ENCODE results near the gene MS4A8.

MS4A8 gene

DNA sequence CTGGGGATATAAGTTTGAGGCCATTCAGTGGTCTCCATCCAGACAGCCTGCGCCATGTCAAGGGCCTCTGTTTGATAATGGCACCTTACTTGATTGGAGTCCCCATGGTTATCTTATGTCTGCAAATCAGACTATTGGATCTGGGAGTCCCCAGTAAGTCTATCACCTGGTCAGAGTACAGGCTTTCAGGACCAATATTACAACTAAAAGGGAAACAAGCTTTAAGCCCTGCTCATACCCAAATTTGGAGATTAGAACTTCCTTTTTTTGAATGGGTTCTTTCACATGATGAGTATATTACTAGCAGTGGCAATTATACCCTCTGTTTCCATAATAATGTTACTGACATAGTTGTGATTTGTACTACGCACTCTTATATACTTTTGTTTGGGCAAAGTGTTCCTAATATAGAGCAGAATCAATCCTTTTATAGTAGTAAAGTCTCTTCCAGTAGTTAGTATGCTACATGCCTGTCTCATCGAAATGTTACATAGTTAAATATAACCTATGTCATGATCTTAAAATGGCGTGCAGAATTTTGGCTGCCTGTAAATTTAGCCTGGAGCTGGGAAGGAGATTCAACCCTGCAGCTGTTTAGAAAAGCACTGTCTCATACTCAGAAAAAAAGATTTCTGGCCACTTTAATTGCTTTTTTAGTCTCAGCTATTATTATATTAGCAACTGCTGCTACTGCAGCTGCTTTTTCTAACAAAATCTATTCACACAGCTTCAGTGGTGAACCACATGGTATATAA lies 62.2 kb downstream of the MS4A8 start:
- Histone ChIP-seq H3K4me1 (ENCODE audit: insufficient read depth, low read length) (no peaks in the 10 kb centered on the region), H3K4me3 (ENCODE audit: low read length) (no peak overlapping the region), H3K9me3 (ENCODE audit: low read length) (no peaks in the 10 kb centered on the region), H3K36me3 (ENCODE audit: insufficient read depth, low read length) (no peaks in the 10 kb centered on the region), H3K27me3 (ENCODE audit: insufficient read depth, low read length) (no peaks in the 10 kb centered on the region), H2AFZ (ENCODE audit: low read depth, low read length) (no peak overlapping the region)

DNA sequence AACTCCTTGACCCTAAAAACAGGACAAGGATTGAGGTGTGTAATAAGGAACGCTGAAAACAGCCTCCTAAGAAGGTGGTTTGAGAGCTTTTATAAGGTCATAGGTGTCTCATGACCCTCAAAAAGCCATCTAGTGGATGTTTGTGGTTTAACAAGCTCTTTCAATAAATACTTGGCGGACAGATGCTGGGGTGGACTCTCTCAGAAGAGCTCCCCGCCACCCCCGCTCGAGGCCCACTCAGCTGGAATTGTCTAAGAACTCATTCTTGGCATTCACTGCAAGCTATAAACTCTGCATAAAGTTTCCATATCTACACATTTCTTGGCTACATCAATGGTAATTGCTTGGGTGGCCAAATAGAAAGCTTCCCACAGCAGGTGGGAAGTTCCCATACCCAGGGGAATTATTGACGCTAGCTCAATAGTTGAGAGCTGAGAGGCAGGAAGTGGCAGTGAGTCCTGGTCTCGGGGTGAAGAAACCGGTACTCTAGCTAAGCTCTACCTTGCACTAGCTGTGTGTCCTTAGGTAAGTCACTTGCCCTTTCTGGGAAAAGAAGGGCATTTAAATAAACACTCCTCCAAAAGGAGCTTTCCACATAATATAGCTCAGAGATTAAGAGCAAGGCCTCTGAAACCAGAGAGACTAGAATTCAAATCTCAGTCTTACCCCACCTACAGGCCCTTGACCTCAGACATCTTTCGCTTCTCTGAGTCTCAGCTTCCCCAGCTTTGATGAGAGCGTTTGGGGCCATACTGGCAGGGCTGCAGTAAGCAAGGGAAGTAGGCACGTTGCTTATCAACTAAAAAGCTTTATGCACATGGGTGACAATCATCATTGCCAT lies 63.7 kb downstream of the MS4A8 start:
- H3K36me3 ChIP-seq (ENCODE audit: insufficient read depth, low read length), result no peaks in the 10 kb centered on the region
- no peak overlapping the region for H2AFZ ChIP-seq (ENCODE audit: low read depth, low read length)
- H3K27me3 ChIP-seq (ENCODE audit: insufficient read depth, low read length), result no peaks in the 10 kb centered on the region
- no peaks in the 10 kb centered on the region for H3K4me1 ChIP-seq (ENCODE audit: insufficient read depth, low read length)
- H3K9me3 ChIP-seq (ENCODE audit: low read length), result no peaks in the 10 kb centered on the region
- no peak overlapping the region for H3K4me3 ChIP-seq (ENCODE audit: low read length)

DNA sequence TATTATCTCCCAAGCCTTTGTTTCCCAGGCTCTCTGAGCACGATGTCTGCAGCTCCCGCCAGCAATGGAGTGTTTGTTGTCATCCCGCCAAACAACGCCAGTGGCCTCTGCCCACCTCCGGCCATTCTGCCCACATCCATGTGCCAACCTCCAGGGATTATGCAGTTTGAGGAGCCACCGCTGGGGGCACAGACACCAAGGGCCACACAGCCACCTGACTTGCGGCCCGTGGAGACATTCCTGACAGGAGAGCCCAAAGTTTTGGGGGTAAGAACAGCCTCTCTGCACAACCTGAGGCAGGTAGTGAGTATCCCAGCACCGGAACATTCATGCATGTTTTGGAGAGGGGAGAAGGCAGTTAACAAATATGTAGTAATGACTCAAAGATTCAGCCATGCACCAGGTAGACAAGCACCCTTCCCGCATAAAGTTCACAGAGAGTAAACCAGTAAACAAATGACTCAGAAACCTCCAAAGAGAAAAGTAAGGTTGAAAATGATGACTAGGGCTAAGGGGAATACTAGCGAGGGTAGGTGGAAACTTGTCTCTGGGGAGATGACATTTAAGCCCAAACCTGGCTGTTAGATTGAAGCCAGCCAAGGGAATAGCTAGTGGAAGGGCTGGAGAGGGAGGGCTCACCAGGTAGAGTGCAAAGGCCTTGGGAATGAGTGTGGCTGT lies 64.4 kb downstream of the MS4A8 start:
- H3K36me3 ChIP-seq (ENCODE audit: insufficient read depth, low read length), result no peaks in the 10 kb centered on the region
- no peaks in the 10 kb centered on the region for H3K27me3 ChIP-seq (ENCODE audit: insufficient read depth, low read length)
- H3K4me1 ChIP-seq (ENCODE audit: insufficient read depth, low read length), result no peaks in the 10 kb centered on the region
- no peaks in the 10 kb centered on the region for H3K9me3 ChIP-seq (ENCODE audit: low read length)
- no peak overlapping the region for H3K4me3 ChIP-seq (ENCODE audit: low read length)
- no peak overlapping the region for H2AFZ ChIP-seq (ENCODE audit: low read depth, low read length)

DNA sequence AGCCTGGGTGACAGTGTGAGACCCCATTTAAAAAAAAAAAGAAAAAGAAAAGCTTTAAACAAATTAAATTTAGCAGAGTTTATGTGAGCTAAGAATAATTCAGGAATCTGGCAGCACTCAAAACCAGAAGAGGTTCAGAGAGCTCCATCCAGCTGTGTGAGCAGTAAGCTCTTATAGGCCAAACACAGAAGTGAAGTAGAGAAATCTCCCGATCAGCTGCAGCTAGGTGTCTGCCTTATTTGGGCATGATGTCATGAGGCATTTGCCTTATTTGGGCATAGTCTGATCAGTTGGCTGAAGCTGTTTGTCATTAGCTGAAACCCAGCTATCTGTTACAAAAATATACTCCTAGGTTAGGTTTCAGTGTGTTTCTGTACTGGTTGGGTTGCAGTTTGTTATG lies 65.5 kb downstream of the MS4A8 start:
- no peak overlapping the region for H2AFZ ChIP-seq (ENCODE audit: low read depth, low read length)
- H3K9me3 ChIP-seq (ENCODE audit: low read length), result no peaks in the 10 kb centered on the region
- no peak overlapping the region for H3K4me3 ChIP-seq (ENCODE audit: low read length)
- H3K27me3 ChIP-seq (ENCODE audit: insufficient read depth, low read length), result no peaks in the 10 kb centered on the region
- no peaks in the 10 kb centered on the region for H3K4me1 ChIP-seq (ENCODE audit: insufficient read depth, low read length)
- no peaks in the 10 kb centered on the region for H3K36me3 ChIP-seq (ENCODE audit: insufficient read depth, low read length)

DNA sequence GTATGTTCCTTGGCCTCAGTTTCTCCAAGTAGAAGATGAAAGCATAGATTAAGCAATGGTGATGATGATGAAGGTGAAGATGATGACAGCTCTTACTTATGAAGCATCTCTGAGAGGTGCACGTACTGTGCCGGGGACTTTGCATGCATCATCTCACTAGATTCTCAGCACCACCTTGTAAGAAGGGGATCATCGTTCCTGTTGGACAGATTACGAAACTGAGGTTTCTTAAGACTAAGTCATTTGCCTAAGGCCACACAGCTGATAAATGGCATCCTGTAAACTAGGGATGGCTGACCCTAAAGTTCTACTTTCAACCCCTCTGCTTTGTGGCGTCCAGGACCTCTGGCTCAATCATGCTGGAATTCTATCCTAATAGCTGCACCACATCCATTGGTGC lies 65.9 kb downstream of the MS4A8 start:
- Histone ChIP-seq H2AFZ (ENCODE audit: low read depth, low read length) (no peak overlapping the region), H3K4me3 (ENCODE audit: low read length) (no peak overlapping the region), H3K4me1 (ENCODE audit: insufficient read depth, low read length) (no peaks in the 10 kb centered on the region), H3K27me3 (ENCODE audit: insufficient read depth, low read length) (no peaks in the 10 kb centered on the region), H3K36me3 (ENCODE audit: insufficient read depth, low read length) (no peaks in the 10 kb centered on the region), H3K9me3 (ENCODE audit: low read length) (no peaks in the 10 kb centered on the region)
